ENCODE results near the gene MRPL28. TPM values are rescaled to one million over a fixed set of nuclear protein-coding genes. Genes with fewer than 3 reads are reported as not detected.

Gene MRPL28
- polyA plus RNA-seq, 3 donors = 68.6 to 88.5 (median 88.1) TPM

- H3K4me1 ChIP-seq (ENCODE audit: control insufficient read depth in 1 of 2, insufficient read depth in 2 of 2, low read length in 2 of 2) = peaks cover 34 to 41% of the 10 kb centered on the region in 2 donors
- H3K27me3 ChIP-seq (ENCODE audit: control insufficient read depth in 2 of 2, insufficient read depth in 2 of 2, low read length in 2 of 2) = no peaks in the 10 kb centered on the region
- peaks cover 35% of the 10 kb centered on the region for H3K4me1 Mint-ChIP-seq
- DNase-seq = peak; percentile 38 to 60 (median 48)
- H3K4me2 ChIP-seq (replicated peaks; ENCODE audit: extremely low read depth, low read length, poor library complexity, severe bottlenecking) = peak overlapping the region; percentile 30
- no peaks in the 10 kb centered on the region for H4K20me1 ChIP-seq (ENCODE audit: insufficient read depth, low read length)
- peaks cover 3 to 5% (median 4%) of the 10 kb centered on the region in 3 donors for H3K27me3 Mint-ChIP-seq (ENCODE audit: low read depth in 3 of 3)
- H3K4me3 ChIP-seq (replicated peaks in 1 of 3; ENCODE audit: low read depth in 2 of 3, low read length in 3 of 3) = no peak overlapping the region
- H3K4me3 Mint-ChIP-seq = peak overlapping the region; percentile 55 to 56
- no peak overlapping the region for H3K9ac ChIP-seq (ENCODE audit: insufficient read depth, low read length, poor library complexity, severe bottlenecking)
- H3K36me3 Mint-ChIP-seq = peaks cover 0 to 6% of the 10 kb centered on the region in 2 donors
- peak overlapping the region in 1 of 7 donors; percentile 58 for H3K27ac Mint-ChIP-seq
- intact Hi-C loops (cut with micrococcal nuclease) = loop anchor here in 1 of 2 donors (5.0 kb wide), 1 partner anchor 129 kb away; the partner anchor contains the start of gene CAPN15
- no peaks in the 10 kb centered on the region for H3K36me3 ChIP-seq (replicated peaks in 1 of 2; ENCODE audit: control insufficient read depth in 1 of 2, insufficient read depth in 2 of 2, low read length in 2 of 2)
- no peak overlapping the region for H2AFZ ChIP-seq (ENCODE audit: insufficient read depth, low read depth, low read length, poor library complexity, severe bottlenecking)
- H3K9me3 Mint-ChIP-seq = no peaks in the 10 kb centered on the region
- no peaks in the 10 kb centered on the region for H3K9me3 ChIP-seq (replicated peaks in 1 of 2; ENCODE audit: control insufficient read depth in 1 of 2, insufficient read depth in 1 of 2, low read length in 2 of 2)
- H3K79me2 ChIP-seq (ENCODE audit: insufficient read depth, low read length) = peaks cover 4% of the 10 kb centered on the region
- H3K27ac ChIP-seq (ENCODE audit: low read depth in 1 of 2, low read length in 2 of 2) = no peak overlapping the region
- TF ChIP-seq CTCF (IDR thresholded peaks at IDR 0.05) = peak; percentile 34
- WGBS (ENCODE audit: insufficient coverage) = 34% methylated on average over 23 of the region's 29 CpGs
These were observed 27.5 kb upstream of the MRPL28 start for GRCh38 chr16:397736-398332.

GRCh38 chr16:397135-397661, 26.9 kb upstream of the MRPL28 start, which contains the start of gene NME4:
TSS of gene NME4 (plus strand) at chr16:397199. CDS start at chr16:397223, 24 bp downstream.
- peak within 1 kb of the TSS in 5 of 7 donors; percentile 25 to 83 (median 75) for H3K27ac Mint-ChIP-seq
- peaks cover 0 to 4% (median 0%) of the 10 kb centered on the region in 7 donors for H3K9me3 Mint-ChIP-seq
- peaks cover 36 to 44% of the 10 kb centered on the region in 2 donors for H3K4me1 ChIP-seq (ENCODE audit: control insufficient read depth in 1 of 2, insufficient read depth in 2 of 2, low read length in 2 of 2)
- H2AFZ ChIP-seq (ENCODE audit: insufficient read depth, low read depth, low read length, poor library complexity, severe bottlenecking) = peak within 1 kb of the TSS; percentile 46
- no peaks in the 10 kb centered on the region for H3K27me3 ChIP-seq (ENCODE audit: control insufficient read depth in 2 of 2, insufficient read depth in 2 of 2, low read length in 2 of 2)
- intact Hi-C loops (cut with micrococcal nuclease) = loop anchor here in 1 of 2 donors (5.0 kb wide), 1 partner anchor 130 kb away; the partner anchor contains the start of gene CAPN15
- TF ChIP-seq CTCF (IDR thresholded peaks at IDR 0.05) = no peak
- peaks cover 4% of the 10 kb centered on the region for H3K79me2 ChIP-seq (ENCODE audit: insufficient read depth, low read length)
- no peaks in the 10 kb centered on the region for H3K36me3 ChIP-seq (replicated peaks in 1 of 2; ENCODE audit: control insufficient read depth in 1 of 2, insufficient read depth in 2 of 2, low read length in 2 of 2)
- DNase-seq = peak in 1 of 3 donors; percentile 19
- H3K4me2 ChIP-seq (replicated peaks; ENCODE audit: extremely low read depth, low read length, poor library complexity, severe bottlenecking) = peak within 1 kb of the TSS; percentile 74
- H3K27me3 Mint-ChIP-seq (ENCODE audit: low read depth in 3 of 3) = peaks cover 3 to 5% (median 4%) of the 10 kb centered on the region in 3 donors
- H3K4me1 Mint-ChIP-seq = peaks cover 35% of the 10 kb centered on the region
- H3K9ac ChIP-seq (ENCODE audit: insufficient read depth, low read length, poor library complexity, severe bottlenecking) = peak within 1 kb of the TSS; percentile 46
- H4K20me1 ChIP-seq (ENCODE audit: insufficient read depth, low read length) = no peaks in the 10 kb centered on the region
- H3K4me3 Mint-ChIP-seq = peak within 1 kb of the TSS; percentile 85 to 92
- no peaks in the 10 kb centered on the region for H3K9me3 ChIP-seq (replicated peaks in 1 of 2; ENCODE audit: control insufficient read depth in 1 of 2, insufficient read depth in 1 of 2, low read length in 2 of 2)
- no peak within 1 kb of the TSS for H3K27ac ChIP-seq (ENCODE audit: low read depth in 1 of 2, low read length in 2 of 2)
- H3K4me3 ChIP-seq (replicated peaks in 1 of 3; ENCODE audit: low read depth in 2 of 3, low read length in 3 of 3) = peak within 1 kb of the TSS; percentile 38 to 73 (median 53)
- H3K36me3 Mint-ChIP-seq = peaks cover 0 to 6% of the 10 kb centered on the region in 2 donors
- under 1% methylated on average over 55 of the region's 75 CpGs for WGBS (ENCODE audit: insufficient coverage)

Measured in CD14-positive monocyte (primary cell).